Psoas muscle (tissue), 8 donors: ENCODE measurements around the gene MEIOB. TPM values are rescaled to one million over a fixed set of nuclear protein-coding genes. Genes with fewer than 3 reads are reported as not detected.

ENCODE experiments used
- ATAC-seq, 4 donors: fragments of 200-7000 bp; cut with Tn5 transposase; one replicate each; pipeline ENCODE4 v1.9.1; 2020; ENCODE audit warnings: moderate library complexity in 3 of 4, mild to moderate bottlenecking in 2 of 4
- DNase-seq, 2 donors: peaks; one replicate each; pipeline ENCODE4 v3.0.0-alpha.2; 2020
- H3K27ac ChIP-seq: fragments of 200-600 bp; one replicate; pipeline ENCODE4 v1.8.0; 2022
- H3K27me3 ChIP-seq, 3 donors: fragments of 200-600 bp in 1 of 3; one replicate each; pipeline versions ENCODE4 v1.6.1 to v1.8.0; 2013 to 2022; ENCODE audit warnings: low read length in 2 of 3, mild to moderate bottlenecking in 2 of 3, moderate library complexity in 1 of 3; ENCODE audit not compliant: insufficient read depth in 3 of 3
- H3K36me3 ChIP-seq, 2 donors: fragments of 200-600 bp in 1 of 2; one replicate each; pipeline versions ENCODE4 v1.6.1 to v1.8.0; 2013 to 2022; ENCODE audit warnings: low read depth in 1 of 2, mild to moderate bottlenecking in 1 of 2, moderate library complexity in 1 of 2; ENCODE audit not compliant: insufficient read depth in 1 of 2
- H3K4me1 ChIP-seq: fragments of 200-600 bp; one replicate; pipeline ENCODE4 v1.8.0; 2022
- H3K4me3 ChIP-seq: fragments of 200-600 bp; one replicate; pipeline ENCODE4 v1.8.0; 2022; ENCODE audit warnings: mild to moderate bottlenecking
- H3K9me3 ChIP-seq: fragments of 200-600 bp; one replicate; pipeline ENCODE4 v1.8.0; 2022
- CTCF ChIP-seq: fragments of 200-600 bp; IDR thresholded peaks from one replicate; pipeline ENCODE4 v1.8.0; 2022; ENCODE audit warnings: antibody characterized with exemption
- WGBS, 3 donors: extraction: QIAGEN DNeasy Blood & Tissue Kit; methylation state at CpG; one replicate each; pipeline versions ENCODE4 v1.1.6 to v1.1.7; 2013; 5-methylcytosine and 5-hydroxymethylcytosine counted together
- intact Hi-C, 2 donors: fragments of 100-400 bp; cut with DNase I; formaldehyde crosslinking; loops; one replicate each; pipeline versions ENCODE4 v1.11.0 to v1.14.2; 2022
- polyA plus RNA-seq, 3 donors: library from polyadenylated mRNA; stranded (reverse); fragments of 200-250 nt; gene quantifications; one replicate each; pipeline ENCODE4 v1.2.3, GENCODE V29; 2013
- total RNA-seq, 4 donors: library from RNA; stranded (reverse); fragmentation: NEBNext Ultra II Directional in 2 of 4; extraction: Animal tissue kit (Norgen Biotek cat#: 25700) in 2 of 4; gene quantifications; one replicate each; pipeline versions ENCODE4 v1.2.1 to v1.2.4, GENCODE V29; 2021 to 2023
- donor health status: healthy with polysubstance abuse.
- donor health status: DM: no; HTN: no; CAD: no; lungs with moderate emphysema.
- donor health status: Bipolar disorder and iron deficiency.
- donor health status: healthy.
- donor health status: DM: yes; HTN: yes; CAD: no.
- donor health status: DM: no; HTN: no; CAD: no.
- donor health status: DM: no; HTN: no; CAD: no.
- donor health status: DM: yes; HTN: yes; CAD: no.

MEIOB gene
- total and polyA plus RNA-seq, 7 donors, result not detected

GRCh38 chr16:1830213-1830612, 41.8 kb downstream of the MEIOB start:
- intact Hi-C loops, result no loop called here
- H3K9me3 ChIP-seq, result no peaks in the 10 kb centered on the region
- no peaks in the 10 kb centered on the region for H3K27me3 ChIP-seq
- H3K4me3 ChIP-seq, result no peak overlapping the region
- ATAC-seq (no peak), DNase-seq (no peak)
- H3K27ac ChIP-seq, result no peak overlapping the region
- H3K36me3 ChIP-seq, result peaks cover 0 to 28% of the 10 kb centered on the region in 2 donors
- H3K4me1 ChIP-seq, result peaks cover 31% of the 10 kb centered on the region
- WGBS, 3 donors, result 29 to 43% (median 38%) methylated on average over 3 of the region's 3 CpGs
- TF ChIP-seq CTCF, result no peak

GRCh38 chr16:1828645-1829410, 43.1 kb downstream of the MEIOB start:
- ATAC-seq (no peak), DNase-seq (no peak)
- WGBS, 3 donors, result 74 to 76% (median 76%) methylated on average over 11 of the region's 11 CpGs
- no peaks in the 10 kb centered on the region for H3K9me3 ChIP-seq
- peaks cover 0 to 28% of the 10 kb centered on the region in 2 donors for H3K36me3 ChIP-seq
- peak overlapping the region; percentile 8 for H3K27ac ChIP-seq
- no peak for TF ChIP-seq CTCF
- intact Hi-C loops, result no loop called here
- H3K27me3 ChIP-seq, result no peaks in the 10 kb centered on the region
- peak overlapping the region; percentile 79 for H3K4me3 ChIP-seq
- H3K4me1 ChIP-seq, result peaks cover 44% of the 10 kb centered on the region

GRCh38 chr16:1826691-1827573, 45.0 kb downstream of the MEIOB start, which contains the start of the genes FAHD1 and HAGH:
Gene FAHD1, plus strand, starts transcription at chr16:1827206. Its CDS starts 33 bp downstream, at chr16:1827239.
Gene HAGH, minus strand, starts transcription at chr16:1826825. Its CDS starts 38 bp downstream, at chr16:1826787.
- WGBS, 3 donors, result 0 to 1% (median 0%) methylated on average over 62 to 104 of the region's 104 CpGs
- intact Hi-C loops, result no loop called here
- no peak for TF ChIP-seq CTCF
- peaks cover 0 to 35% of the 10 kb centered on the region in 2 donors for H3K36me3 ChIP-seq
- H3K9me3 ChIP-seq, result no peaks in the 10 kb centered on the region
- peak within 1 kb of the TSS; percentile 79 for H3K4me3 ChIP-seq
- H3K27me3 ChIP-seq, result no peaks in the 10 kb centered on the region
- DNase-seq, result peak; percentile 94 to 97
- H3K4me1 ChIP-seq, result peaks cover 47% of the 10 kb centered on the region
- ATAC-seq, result peak; percentile 95 to 97 (median 96)
- peak within 1 kb of the TSS; percentile 90 for H3K27ac ChIP-seq

GRCh38 chr16:1825864-1826690, 45.9 kb downstream of the MEIOB start:
- Histone ChIP-seq H3K4me1 (peaks cover 47% of the 10 kb centered on the region), H3K36me3 (peaks cover 0 to 37% of the 10 kb centered on the region in 2 donors), H3K27ac (peak overlapping the region; percentile 90), H3K9me3 (no peaks in the 10 kb centered on the region), H3K4me3 (peak overlapping the region; percentile 79), H3K27me3 (no peaks in the 10 kb centered on the region)
- TF ChIP-seq CTCF, result peak; percentile 20
- ATAC-seq (peak; percentile 39 to 56 (median 47)), DNase-seq (no peak)
- 2% methylated on average over 45 to 96 of the region's 96 CpGs for WGBS, 3 donors
- intact Hi-C loops, result no loop called here
